HFFc6 (cell line): ENCODE results near the gene PALLD. TPM values are rescaled to one million over a fixed set of nuclear protein-coding genes. Genes with fewer than 3 reads are reported as not detected.

Experiments
- DNase-seq: peaks from one replicate; pipeline ENCODE4 v3.0.0-alpha.2; 2018
- H3K27ac Mint-ChIP-seq: 2 replicates; pipeline ENCODE4 v1.8.0; 2020; ENCODE audit warnings: mild to moderate bottlenecking, mixed read lengths
- H3K27me3 Mint-ChIP-seq: 2 replicates; pipeline ENCODE4 v1.8.0; 2021; ENCODE audit warnings: mild to moderate bottlenecking, moderate library complexity, mixed read lengths; ENCODE audit not compliant: insufficient read depth
- H3K36me3 Mint-ChIP-seq: 2 replicates; pipeline ENCODE4 v1.8.0; 2021; ENCODE audit warnings: low read depth, mixed read lengths
- H3K4me1 Mint-ChIP-seq: 2 replicates; pipeline ENCODE4 v1.8.0; 2020; ENCODE audit warnings: low read depth, mixed read lengths
- H3K4me3 Mint-ChIP-seq: 2 replicates; pipeline ENCODE4 v1.8.0; 2020; ENCODE audit warnings: mild to moderate bottlenecking, moderate library complexity, mixed read lengths
- H3K9me3 Mint-ChIP-seq: 2 replicates; pipeline ENCODE4 v1.8.0; 2020; ENCODE audit warnings: mild to moderate bottlenecking, mixed read lengths
- total RNA-seq, 6 experiments: library from RNA; stranded (reverse); fragmentation: NEBNext Ultra II Directional; extraction: Animal tissue kit (Norgen Biotek cat#: 25700); gene quantifications; 2 replicates in 1 of 6; 3 replicates in 5 of 6; pipeline ENCODE4 v1.2.3, GENCODE V29; 2021
- TF ChIP-seq, protein P1 (sequence below): fragments of 200-600 bp; sonication (generic); IDR thresholded peaks from 2 replicates; pipeline ENCODE4 v1.5.0; 2021; ENCODE audit warnings: antibody characterized with exemption, mild to moderate bottlenecking

Gene PALLD
- total RNA-seq, 6 experiments from 2014 or later: 72.6 to 163 (median 149) TPM

GRCh38 chr4:168748807-168749206 is 252.0 kb downstream of the PALLD start:
- DNase-seq: no peak
- Mint-ChIP-seq H3K36me3 (no peaks in the 10 kb centered on the region), H3K27me3 (peaks cover 4% of the 10 kb centered on the region; the same call in 1 of the 2 replicates), H3K4me1 (peaks cover 17% of the 10 kb centered on the region), H3K9me3 (no peaks in the 10 kb centered on the region), H3K27ac (no peak overlapping the region), H3K4me3 (no peak overlapping the region)
- TF ChIP-seq, protein P1, sequence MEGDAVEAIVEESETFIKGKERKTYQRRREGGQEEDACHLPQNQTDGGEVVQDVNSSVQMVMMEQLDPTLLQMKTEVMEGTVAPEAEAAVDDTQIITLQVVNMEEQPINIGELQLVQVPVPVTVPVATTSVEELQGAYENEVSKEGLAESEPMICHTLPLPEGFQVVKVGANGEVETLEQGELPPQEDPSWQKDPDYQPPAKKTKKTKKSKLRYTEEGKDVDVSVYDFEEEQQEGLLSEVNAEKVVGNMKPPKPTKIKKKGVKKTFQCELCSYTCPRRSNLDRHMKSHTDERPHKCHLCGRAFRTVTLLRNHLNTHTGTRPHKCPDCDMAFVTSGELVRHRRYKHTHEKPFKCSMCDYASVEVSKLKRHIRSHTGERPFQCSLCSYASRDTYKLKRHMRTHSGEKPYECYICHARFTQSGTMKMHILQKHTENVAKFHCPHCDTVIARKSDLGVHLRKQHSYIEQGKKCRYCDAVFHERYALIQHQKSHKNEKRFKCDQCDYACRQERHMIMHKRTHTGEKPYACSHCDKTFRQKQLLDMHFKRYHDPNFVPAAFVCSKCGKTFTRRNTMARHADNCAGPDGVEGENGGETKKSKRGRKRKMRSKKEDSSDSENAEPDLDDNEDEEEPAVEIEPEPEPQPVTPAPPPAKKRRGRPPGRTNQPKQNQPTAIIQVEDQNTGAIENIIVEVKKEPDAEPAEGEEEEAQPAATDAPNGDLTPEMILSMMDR: no peak

- H3K27me3 Mint-ChIP-seq: peaks cover 1% of the 10 kb centered on the region; the same call in 1 of the 2 replicates
- H3K36me3 Mint-ChIP-seq: peaks cover 4% of the 10 kb centered on the region; the same call in 1 of the 2 replicates
- H3K4me3 Mint-ChIP-seq: no peak overlapping the region
- TF ChIP-seq, protein P1: no peak
- DNase-seq: no peak
- H3K27ac Mint-ChIP-seq: no peak overlapping the region
- H3K4me1 Mint-ChIP-seq: peaks cover 33% of the 10 kb centered on the region
- H3K9me3 Mint-ChIP-seq: no peaks in the 10 kb centered on the region
These were observed 254.7 kb downstream of the PALLD start for GRCh38 chr4:168751263-168752225.

DNA sequence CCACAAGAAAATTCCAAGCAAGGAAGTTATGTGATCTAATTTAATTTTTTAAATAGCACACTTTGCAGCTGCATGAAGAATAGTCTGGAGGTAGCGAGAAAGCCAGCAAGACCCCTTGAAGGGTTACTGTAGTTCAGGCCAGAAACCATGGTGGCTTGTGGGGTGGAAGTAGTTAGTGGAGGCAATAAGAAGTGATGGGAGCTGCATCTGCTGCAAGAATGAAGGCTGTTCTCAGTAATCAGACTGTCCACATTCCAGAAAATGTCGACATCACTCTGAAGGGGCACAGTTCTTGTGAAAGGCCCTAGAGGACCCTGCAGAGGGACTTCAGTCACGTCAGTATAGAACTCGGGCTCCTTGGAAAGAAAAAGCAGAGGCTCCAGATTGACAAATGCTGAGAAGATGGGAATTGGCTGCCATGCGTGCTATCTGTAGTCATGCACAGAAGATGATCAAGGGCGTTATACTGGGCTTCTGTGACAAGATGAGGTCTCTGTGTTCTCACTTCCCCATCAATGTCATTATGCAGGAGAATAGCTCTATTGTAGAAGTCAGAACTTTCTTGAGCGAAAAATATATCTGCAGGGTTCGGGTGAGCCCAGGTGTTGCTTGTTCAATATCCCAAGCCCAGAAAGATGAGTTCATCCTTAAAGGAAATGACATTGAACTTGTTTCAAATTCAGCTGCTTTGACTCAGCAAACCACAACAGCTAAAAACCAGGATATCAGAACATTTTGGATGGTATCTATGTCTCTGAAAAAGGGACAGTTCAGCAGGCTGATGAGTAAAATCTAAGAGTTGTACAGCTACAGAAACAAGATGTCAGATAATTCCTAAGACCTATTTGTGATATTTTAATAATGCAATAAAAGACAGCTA is 259.0 kb downstream of the PALLD start:
- peaks cover 7% of the 10 kb centered on the region; the same call in 1 of the 2 replicates for H3K36me3 Mint-ChIP-seq
- H3K27ac Mint-ChIP-seq: peak overlapping the region; percentile 65
- peak; percentile 28 for DNase-seq
- TF ChIP-seq, protein P1: no peak
- peaks cover 1% of the 10 kb centered on the region; the same call in 1 of the 2 replicates for H3K27me3 Mint-ChIP-seq
- H3K4me3 Mint-ChIP-seq: no peak overlapping the region
- no peaks in the 10 kb centered on the region for H3K9me3 Mint-ChIP-seq
- peaks cover 72% of the 10 kb centered on the region for H3K4me1 Mint-ChIP-seq

- Mint-ChIP-seq H3K36me3 (peaks cover 7% of the 10 kb centered on the region; the same call in 1 of the 2 replicates), H3K27ac (no peak overlapping the region), H3K27me3 (peaks cover 1% of the 10 kb centered on the region), H3K4me3 (no peak overlapping the region), H3K4me1 (peaks cover 68% of the 10 kb centered on the region), H3K9me3 (no peaks in the 10 kb centered on the region)
- TF ChIP-seq, protein P1: no peak
- no peak for DNase-seq
These were observed 260.6 kb downstream of the PALLD start for GRCh38 chr4:168757500-168757899.

- TF ChIP-seq, protein P1: no peak
- peaks cover 68% of the 10 kb centered on the region for H3K4me1 Mint-ChIP-seq
- DNase-seq: peak; percentile 89
- H3K36me3 Mint-ChIP-seq: peaks cover 7% of the 10 kb centered on the region; the same call in 1 of the 2 replicates
- H3K27ac Mint-ChIP-seq: peak overlapping the region; percentile 87
- peak overlapping the region; percentile 21 for H3K4me3 Mint-ChIP-seq
- H3K27me3 Mint-ChIP-seq: peaks cover 1% of the 10 kb centered on the region
- no peaks in the 10 kb centered on the region for H3K9me3 Mint-ChIP-seq
These were observed 261.6 kb downstream of the PALLD start for GRCh38 chr4:168758351-168758876.
